MM.1S (cell line): ENCODE measurements around the gene SHBG.

Experiments used
- DNase-seq: peaks from one replicate; pipeline ENCODE4 v3.0.0-alpha.2; 2015
- H2AFZ ChIP-seq: fragments of 300-600 bp; sonication (generic); 2 replicates; pipeline ENCODE4 v1.6.0; 2016; ENCODE audit warnings: antibody characterized with exemption, low read length
- H3F3A ChIP-seq: fragments of 300-600 bp; sonication (generic); 2 replicates; pipeline ENCODE4 v1.6.1; 2016; ENCODE audit warnings: mild to moderate bottlenecking, antibody characterized with exemption, low read length, moderate library complexity, mixed read lengths; ENCODE audit not compliant: insufficient read depth
- H3K27ac ChIP-seq: fragments of 300-600 bp; sonication (generic); 2 replicates; pipeline ENCODE4 v1.5.1; 2016; ENCODE audit warnings: mild to moderate bottlenecking, low read length
- H3K27me3 ChIP-seq: fragments of 300-600 bp; sonication (generic); replicated peaks from 2 replicates; pipeline ENCODE4 v1.6.0; 2016; ENCODE audit warnings: low read length; ENCODE audit not compliant: insufficient read depth
- H3K36me3 ChIP-seq: fragments of 300-600 bp; sonication (generic); replicated peaks from 2 replicates; pipeline ENCODE4 v1.6.1; 2016; ENCODE audit warnings: mild to moderate bottlenecking, low read length, mixed read lengths; ENCODE audit not compliant: insufficient read depth
- H3K4me1 ChIP-seq: fragments of 300-600 bp; sonication (generic); 2 replicates; pipeline ENCODE4 v1.6.1; 2016; ENCODE audit warnings: low read length, mixed read lengths
- H3K4me2 ChIP-seq: fragments of 300-600 bp; sonication (generic); 2 replicates; pipeline ENCODE4 v1.6.0; 2016; ENCODE audit warnings: low read depth, low read length
- H3K4me3 ChIP-seq: fragments of 300-600 bp; sonication (generic); 2 replicates; pipeline ENCODE4 v1.5.1; 2016; ENCODE audit warnings: low read length, mixed read lengths
- H3K79me2 ChIP-seq: fragments of 300-600 bp; sonication (generic); 2 replicates; pipeline ENCODE4 v1.6.1; 2016; ENCODE audit warnings: mixed run types, low read length, mixed read lengths
- H3K9ac ChIP-seq: fragments of 300-600 bp; sonication (generic); 2 replicates; pipeline ENCODE4 v1.6.1; 2016; ENCODE audit warnings: low read length, mixed read lengths
- H3K9me2 ChIP-seq: fragments of 300-600 bp; sonication (generic); replicated peaks from 2 replicates; pipeline ENCODE4 v1.6.1; 2016; ENCODE audit warnings: mild to moderate bottlenecking, low read length, mixed read lengths; ENCODE audit not compliant: insufficient read depth
- H3K9me3 ChIP-seq: fragments of 300-600 bp; sonication (generic); replicated peaks from 2 replicates; pipeline ENCODE4 v1.6.1; 2016; ENCODE audit warnings: mild to moderate bottlenecking, low read length, mixed read lengths; ENCODE audit not compliant: insufficient read depth
- H4K20me1 ChIP-seq: fragments of 300-600 bp; sonication (generic); 2 replicates; pipeline ENCODE4 v1.6.1; 2016; ENCODE audit warnings: mild to moderate bottlenecking, low read length, moderate library complexity, mixed read lengths; ENCODE audit not compliant: insufficient read depth
- CTCF ChIP-seq: fragments of 300-600 bp; sonication (generic); IDR thresholded peaks from 2 replicates; pipeline ENCODE4 v1.5.1; 2016; ENCODE audit warnings: antibody characterized with exemption, low read length, mixed read lengths
- EZH2 ChIP-seq: fragments of 300-600 bp; sonication (generic); optimal IDR thresholded peaks from 2 replicates; pipeline ENCODE3; 2017; ENCODE audit warnings: low read depth, mild to moderate bottlenecking, antibody characterized with exemption, low read length, mixed read lengths
- EZH2phosphoT487 ChIP-seq: fragments of 300-600 bp; sonication (generic); IDR thresholded peaks from 2 replicates; pipeline ENCODE4 v1.6.1; 2018; ENCODE audit warnings: antibody characterized with exemption, low read length

Gene SHBG

GRCh38 chr17:7651665-7652387 lies 21.9 kb downstream of the SHBG start:
- no peak for DNase-seq
- Histone ChIP-seq H3K27me3 (peaks cover 76% of the 10 kb centered on the region), H3F3A (no peaks in the 10 kb centered on the region), H3K27ac (no peak overlapping the region), H3K4me3 (no peak overlapping the region), H3K36me3 (no peaks in the 10 kb centered on the region), H3K9me3 (no peaks in the 10 kb centered on the region), H3K9ac (no peak overlapping the region), H3K4me1 (no peaks in the 10 kb centered on the region), H3K9me2 (no peaks in the 10 kb centered on the region), H2AFZ (no peak overlapping the region), H3K4me2 (no peak overlapping the region), H3K79me2 (no peaks in the 10 kb centered on the region), H4K20me1 (no peaks in the 10 kb centered on the region)
- TF ChIP-seq EZH2phosphoT487 (no peak), EZH2 (no peak)

GRCh38 chr17:7652388-7653356 lies 22.7 kb downstream of the SHBG start:
- Histone ChIP-seq H3K4me2 (no peak overlapping the region), H3K4me1 (no peaks in the 10 kb centered on the region), H3K36me3 (no peaks in the 10 kb centered on the region), H3K9me2 (no peaks in the 10 kb centered on the region), H3K9ac (no peak overlapping the region), H2AFZ (no peak overlapping the region), H3F3A (no peaks in the 10 kb centered on the region), H3K79me2 (no peaks in the 10 kb centered on the region), H3K27ac (no peak overlapping the region), H3K4me3 (no peak overlapping the region), H3K27me3 (peaks cover 70% of the 10 kb centered on the region), H3K9me3 (no peaks in the 10 kb centered on the region), H4K20me1 (no peaks in the 10 kb centered on the region)
- TF ChIP-seq EZH2phosphoT487 (no peak), EZH2 (no peak), CTCF (no peak)
- DNase-seq: no peak

- no peak overlapping the region for H3K4me2 ChIP-seq
- no peaks in the 10 kb centered on the region for H3K79me2 ChIP-seq
- H4K20me1 ChIP-seq: no peaks in the 10 kb centered on the region
- no peaks in the 10 kb centered on the region for H3K4me1 ChIP-seq
- H3K27me3 ChIP-seq: peaks cover 52% of the 10 kb centered on the region
- no peak overlapping the region for H3K4me3 ChIP-seq
- H3K27ac ChIP-seq: no peak overlapping the region
- no peaks in the 10 kb centered on the region for H3K9me2 ChIP-seq
- no peak overlapping the region for H2AFZ ChIP-seq
- no peak for TF ChIP-seq EZH2
- no peak for TF ChIP-seq EZH2phosphoT487
- no peak for TF ChIP-seq CTCF
- no peaks in the 10 kb centered on the region for H3K36me3 ChIP-seq
- H3F3A ChIP-seq: no peaks in the 10 kb centered on the region
- no peak overlapping the region for H3K9ac ChIP-seq
- no peaks in the 10 kb centered on the region for H3K9me3 ChIP-seq
- DNase-seq: no peak
These were observed 25.1 kb downstream of the SHBG start for GRCh38 chr17:7654832-7655540.
